Measurements from ENCODE around the gene FBXL22.

FBXL22 gene

GRCh38 chr15:63593705-63594671, 3.2 kb upstream of the FBXL22 start:
- DNase-seq = no peak

GRCh38 chr15:63595065-63595464, 2.1 kb upstream of the FBXL22 start:
- DNase-seq = no peak

GRCh38 chr15:63595688-63596087, 1.5 kb upstream of the FBXL22 start:
- DNase-seq = no peak

- no peak for DNase-seq
Observed at GRCh38 chr15:63596676-63597037, 530 bp upstream of the FBXL22 start.

- no peak for DNase-seq
Observed at GRCh38 chr15:63597821-63598220, 634 bp downstream of the FBXL22 start.

GRCh38 chr15:63598473-63599400, 1.6 kb downstream of the FBXL22 start:
- peak in 1 of 2 experiments; percentile 22 for DNase-seq

- DNase-seq = peak in 1 of 2 experiments; percentile 55
Observed at GRCh38 chr15:63599401-63600000, 2.3 kb downstream of the FBXL22 start.

GRCh38 chr15:63600001-63600615, 2.9 kb downstream of the FBXL22 start:
- DNase-seq = peak in 1 of 2 experiments; percentile 29

GRCh38 chr15:63600616-63601025, 3.4 kb downstream of the FBXL22 start:
- peak; percentile 90 to 91 for DNase-seq

- DNase-seq = peak in 1 of 2 experiments; percentile 11
Observed at GRCh38 chr15:63601026-63601703, 4.0 kb downstream of the FBXL22 start.

- peak; percentile 49 to 69 for DNase-seq
Observed at GRCh38 chr15:63601704-63602185, 4.6 kb downstream of the FBXL22 start.

GRCh38 chr15:63602595-63602994, 5.4 kb downstream of the FBXL22 start:
- no peak for DNase-seq

GRCh38 chr15:63603516-63603915, 6.3 kb downstream of the FBXL22 start:
- DNase-seq = no peak

- DNase-seq = no peak
Observed at GRCh38 chr15:63604281-63604680, 7.1 kb downstream of the FBXL22 start.

- DNase-seq = no peak
Observed at GRCh38 chr15:63605036-63605435, 7.8 kb downstream of the FBXL22 start.

GRCh38 chr15:63605816-63606215, 8.6 kb downstream of the FBXL22 start:
- DNase-seq = no peak

GRCh38 chr15:63606308-63606707, 9.1 kb downstream of the FBXL22 start:
- no peak for DNase-seq

- DNase-seq = no peak
Observed at GRCh38 chr15:63608989-63609388, 11.8 kb downstream of the FBXL22 start.

GRCh38 chr15:63609448-63609847, 12.3 kb downstream of the FBXL22 start:
- no peak for DNase-seq

GRCh38 chr15:63610209-63610841, 13.1 kb downstream of the FBXL22 start:
- peak; percentile 82 for DNase-seq

GRCh38 chr15:63611177-63611576, 14.0 kb downstream of the FBXL22 start:
- DNase-seq = no peak
